HG03196 (cell line): Measurements from ENCODE around the gene CTIF.

Experiments
- ATAC-seq: cut with Tn5 transposase; IDR thresholded peaks from one replicate; pipeline ENCODE4 v1.9.1; 2021; ENCODE audit not compliant: unreplicated experiment

Gene CTIF

GRCh38 chr18:48662011-48662661 lies 123.3 kb downstream of the CTIF start:
- no peak for ATAC-seq

GRCh38 chr18:48663096-48663930 lies 124.5 kb downstream of the CTIF start:
- ATAC-seq = no peak

- ATAC-seq = no peak
Measured at GRCh38 chr18:48663931-48664847, 125.4 kb downstream of the CTIF start.

GRCh38 chr18:48665654-48666053 lies 126.8 kb downstream of the CTIF start:
- no peak for ATAC-seq

- ATAC-seq = no peak
Measured at GRCh38 chr18:48666613-48667012, 127.8 kb downstream of the CTIF start.

- peak; percentile 58 for ATAC-seq
Measured at GRCh38 chr18:48667276-48668254, 128.7 kb downstream of the CTIF start.

- ATAC-seq = no peak
Measured at GRCh38 chr18:48668466-48669179, 129.8 kb downstream of the CTIF start.

GRCh38 chr18:48669180-48669675 lies 130.4 kb downstream of the CTIF start:
- ATAC-seq = no peak

GRCh38 chr18:48669991-48670750 lies 131.3 kb downstream of the CTIF start:
- no peak for ATAC-seq

- no peak for ATAC-seq
Measured at GRCh38 chr18:48670751-48671560, 132.1 kb downstream of the CTIF start.

- ATAC-seq = no peak
Measured at GRCh38 chr18:48671561-48671945, 132.7 kb downstream of the CTIF start.

GRCh38 chr18:48672671-48673340 lies 134.0 kb downstream of the CTIF start:
- ATAC-seq = no peak

GRCh38 chr18:48673456-48673852 lies 134.6 kb downstream of the CTIF start:
- ATAC-seq = no peak

GRCh38 chr18:48673853-48674721 lies 135.3 kb downstream of the CTIF start:
- ATAC-seq = no peak

- ATAC-seq = no peak
Measured at GRCh38 chr18:48674758-48675351, 136.0 kb downstream of the CTIF start.

- ATAC-seq = no peak
Measured at GRCh38 chr18:48675352-48675761, 136.5 kb downstream of the CTIF start.
